Kidney (tissue), 14 donors: ENCODE measurements around the gene EMC6. TPM values are rescaled to one million over a fixed set of nuclear protein-coding genes. Genes with fewer than 3 reads are reported as not detected.

ENCODE experiments used
- DNase-seq, 5 donors: peaks; one replicate each; pipeline ENCODE4 v3.0.0-alpha.2; 2013 to 2020
- FAIRE-seq: peaks from 2 replicates; lab custom pipeline; 2012; peaks lifted over from hg19 to GRCh38; lab: Jason Lieb, UNC
- H3K27ac ChIP-seq, 2 donors: one replicate each; pipeline ENCODE4 v1.7.0; 2013; ENCODE audit warnings: low read depth in 2 of 2, low read length in 2 of 2, inconsistent platforms in 1 of 2
- H3K27me3 ChIP-seq: one replicate; pipeline ENCODE4 v1.7.1; 2013; ENCODE audit warnings: low read length, inconsistent platforms; ENCODE audit not compliant: control insufficient read depth, insufficient read depth
- H3K36me3 ChIP-seq, 3 donors: one replicate each; pipeline versions ENCODE4 v1.7.0 to v1.7.1; 2013; ENCODE audit warnings: low read length in 3 of 3, control low read depth in 1 of 3, inconsistent platforms in 1 of 3; ENCODE audit not compliant: insufficient read depth in 3 of 3, control insufficient read depth in 2 of 3
- H3K4me1 ChIP-seq, 3 donors: one replicate each; pipeline versions ENCODE4 v1.7.0 to v1.7.1; 2013; ENCODE audit warnings: low read length in 3 of 3, inconsistent platforms in 1 of 3, low read depth in 1 of 3; ENCODE audit not compliant: control insufficient read depth in 2 of 3, insufficient read depth in 2 of 3
- H3K4me3 ChIP-seq, 3 donors: one replicate each; pipeline versions ENCODE4 v1.7.0 to v1.8.1; 2013; ENCODE audit warnings: low read length in 3 of 3, control low read depth in 1 of 3, inconsistent platforms in 1 of 3
- H3K9ac ChIP-seq, 3 donors: one replicate each; pipeline versions ENCODE4 v1.7.0 to v1.7.1; 2013; ENCODE audit warnings: low read length in 3 of 3, control low read depth in 1 of 3, inconsistent platforms in 1 of 3
- H3K9me3 ChIP-seq, 3 donors: one replicate each; pipeline versions ENCODE4 v1.7.0 to v1.7.1; 2013; ENCODE audit warnings: low read length in 3 of 3, control low read depth in 1 of 3, inconsistent platforms in 1 of 3; ENCODE audit not compliant: control insufficient read depth in 2 of 3, insufficient read depth in 1 of 3
- intact Hi-C: fragments of 100-400 bp; cut with DNase I; formaldehyde crosslinking; loops from one replicate; pipeline ENCODE4 v1.11.1; 2022
- polyA plus RNA-seq: library from polyadenylated mRNA; stranded (reverse); fragments of 350-450 nt; fragmentation: Illumina TruSeq; extraction: RNeasy Lipid Tissue Mini Kit (QIAGEN cat#74804); gene quantifications from one replicate; pipeline ENCODE4 v1.2.3, GENCODE V29; 2014; ENCODE audit warnings: low read depth, low replicate concordance; ENCODE audit not compliant: insufficient read depth
- total RNA-seq: library from RNA; stranded (reverse); fragmentation: NEBNext Ultra II Directional; extraction: Animal tissue kit (Norgen Biotek cat#: 25700); gene quantifications from one replicate; pipeline ENCODE4 v1.2.1, GENCODE V29; 2021
- TF ChIP-seq, protein P1 (sequence below): IDR thresholded peaks from 3 replicates; pipeline ENCODE4 v1.5.1; 2012; ENCODE audit warnings: mild to moderate bottlenecking, moderate library complexity, borderline replicate concordance; ENCODE audit not compliant: insufficient read depth; ENCODE audit errors: extremely low read depth
- donor health status: control.
- donor health status: control.
- donor health status: control.
- donor health status: control.
- donor health status: control.
- donor health status: DM: yes; HTN: yes; CAD: no.
- donor health status: Normal renal cell carcinoma (clear cell type).

Gene EMC6
- total and polyA plus RNA-seq, 2 donors from 2014 or later = 25.6 to 77.1 TPM

DNA sequence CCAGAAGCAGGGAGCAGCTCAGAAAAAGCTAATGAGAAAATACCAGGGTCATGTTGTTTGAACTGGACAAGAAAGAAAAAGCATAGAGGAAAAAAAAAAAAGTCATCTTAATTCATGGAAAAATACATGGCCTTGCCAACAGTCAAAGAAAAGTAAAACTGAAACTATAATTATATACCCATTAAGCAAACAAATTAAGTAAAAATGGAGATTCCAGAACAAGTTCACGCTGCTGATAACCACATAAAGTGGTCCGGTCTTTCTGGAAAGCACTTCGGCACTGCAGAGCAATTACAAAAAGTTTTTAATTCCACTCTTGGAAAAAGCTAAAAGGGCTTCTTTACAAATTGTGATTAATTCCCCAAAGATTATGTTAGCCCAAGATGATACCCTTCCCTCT lies 39.8 kb downstream of the EMC6 start:
- Histone ChIP-seq H3K9ac (no peak overlapping the region), H3K36me3 (peaks cover 0 to 2% (median 0%) of the 10 kb centered on the region in 3 donors), H3K4me3 (no peak overlapping the region), H3K27ac (no peak overlapping the region), H3K4me1 (no peaks in the 10 kb centered on the region), H3K27me3 (no peaks in the 10 kb centered on the region), H3K9me3 (no peaks in the 10 kb centered on the region)
- TF ChIP-seq, protein P1, sequence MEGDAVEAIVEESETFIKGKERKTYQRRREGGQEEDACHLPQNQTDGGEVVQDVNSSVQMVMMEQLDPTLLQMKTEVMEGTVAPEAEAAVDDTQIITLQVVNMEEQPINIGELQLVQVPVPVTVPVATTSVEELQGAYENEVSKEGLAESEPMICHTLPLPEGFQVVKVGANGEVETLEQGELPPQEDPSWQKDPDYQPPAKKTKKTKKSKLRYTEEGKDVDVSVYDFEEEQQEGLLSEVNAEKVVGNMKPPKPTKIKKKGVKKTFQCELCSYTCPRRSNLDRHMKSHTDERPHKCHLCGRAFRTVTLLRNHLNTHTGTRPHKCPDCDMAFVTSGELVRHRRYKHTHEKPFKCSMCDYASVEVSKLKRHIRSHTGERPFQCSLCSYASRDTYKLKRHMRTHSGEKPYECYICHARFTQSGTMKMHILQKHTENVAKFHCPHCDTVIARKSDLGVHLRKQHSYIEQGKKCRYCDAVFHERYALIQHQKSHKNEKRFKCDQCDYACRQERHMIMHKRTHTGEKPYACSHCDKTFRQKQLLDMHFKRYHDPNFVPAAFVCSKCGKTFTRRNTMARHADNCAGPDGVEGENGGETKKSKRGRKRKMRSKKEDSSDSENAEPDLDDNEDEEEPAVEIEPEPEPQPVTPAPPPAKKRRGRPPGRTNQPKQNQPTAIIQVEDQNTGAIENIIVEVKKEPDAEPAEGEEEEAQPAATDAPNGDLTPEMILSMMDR = no peak
- intact Hi-C loops = no loop called here
- DNase-seq (no peak), FAIRE-seq (no peak)

DNA sequence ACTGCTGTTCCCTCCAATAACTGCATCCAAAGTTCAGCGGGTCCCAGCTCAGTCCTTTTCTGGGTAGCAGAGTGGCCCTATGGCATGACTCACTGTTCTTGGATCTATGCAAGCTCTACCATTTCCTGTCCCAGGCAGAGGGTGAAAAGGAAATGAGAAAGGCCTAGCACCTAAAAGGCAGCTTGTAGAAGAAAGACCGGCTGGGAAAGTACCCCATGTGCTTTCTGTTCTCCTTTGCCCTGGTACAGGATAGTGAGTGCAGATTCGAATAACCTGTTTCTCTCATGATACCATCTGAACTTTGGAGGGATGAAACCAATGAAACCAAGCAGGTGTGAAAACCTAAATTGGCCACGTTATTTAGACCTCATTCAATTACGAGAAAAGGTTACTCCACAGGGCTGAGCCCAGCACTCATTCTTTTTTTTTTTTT lies 42.4 kb downstream of the EMC6 start:
- intact Hi-C loops = no loop called here

DNA sequence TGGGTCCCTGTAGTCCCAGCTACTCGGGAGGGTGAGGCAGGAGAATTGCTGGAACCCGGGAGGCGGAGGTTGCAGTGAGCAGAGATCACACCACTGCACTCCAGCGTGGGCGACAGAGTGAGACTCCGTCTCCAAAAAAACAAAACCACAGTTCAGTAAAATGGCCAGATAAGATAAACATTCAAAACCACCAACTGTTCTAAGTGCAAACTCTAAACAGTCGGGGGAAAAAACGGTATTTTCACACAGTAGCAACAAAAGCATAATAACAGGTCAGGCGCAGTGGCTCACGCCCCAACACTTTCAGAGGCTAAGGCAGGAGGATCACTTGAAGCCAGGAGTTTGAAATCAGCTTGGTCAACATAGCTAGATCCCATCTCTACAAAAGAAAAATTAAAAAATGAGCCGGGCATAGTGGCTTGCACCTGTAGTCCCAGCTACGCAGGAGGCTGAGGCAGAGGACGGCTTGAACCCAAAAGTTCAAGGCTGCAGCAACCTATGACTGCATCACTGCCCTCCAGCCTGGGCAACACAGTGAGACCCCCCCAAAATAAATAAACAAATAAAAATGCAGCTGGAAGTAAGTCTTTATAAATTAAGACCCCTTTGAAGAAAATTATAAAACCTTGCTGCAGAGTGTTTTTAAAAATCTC lies 44.3 kb downstream of the EMC6 start:
- FAIRE-seq (no peak), DNase-seq (no peak)
- Histone ChIP-seq H3K27me3 (no peaks in the 10 kb centered on the region), H3K27ac (no peak overlapping the region), H3K4me3 (no peak overlapping the region), H3K36me3 (peaks cover 2 to 18% (median 10%) of the 10 kb centered on the region in 3 donors), H3K9me3 (no peaks in the 10 kb centered on the region), H3K9ac (no peak overlapping the region), H3K4me1 (no peaks in the 10 kb centered on the region)
- intact Hi-C loops = no loop called here
- TF ChIP-seq, protein P1 = no peak

More for the DNA sequence above, 42.4 kb downstream of the EMC6 start:
- no peak for FAIRE-seq
- DNase-seq = no peak
- Histone ChIP-seq H3K27me3 (no peaks in the 10 kb centered on the region), H3K36me3 (peaks cover 2 to 9% (median 3%) of the 10 kb centered on the region in 3 donors), H3K9me3 (no peaks in the 10 kb centered on the region), H3K4me3 (no peak overlapping the region), H3K27ac (no peak overlapping the region), H3K9ac (no peak overlapping the region), H3K4me1 (no peaks in the 10 kb centered on the region)
- TF ChIP-seq, protein P1 = no peak
